ENCODE data around the gene DTX1. TPM values are rescaled to one million over a fixed set of nuclear protein-coding genes. Genes with fewer than 3 reads are reported as not detected.

Gene DTX1
- total and polyA plus RNA-seq, 2 of the 13 experiments (the other 11 are each of a cell fraction or from before 2014, with no cell fraction given) = not detected

DNA sequence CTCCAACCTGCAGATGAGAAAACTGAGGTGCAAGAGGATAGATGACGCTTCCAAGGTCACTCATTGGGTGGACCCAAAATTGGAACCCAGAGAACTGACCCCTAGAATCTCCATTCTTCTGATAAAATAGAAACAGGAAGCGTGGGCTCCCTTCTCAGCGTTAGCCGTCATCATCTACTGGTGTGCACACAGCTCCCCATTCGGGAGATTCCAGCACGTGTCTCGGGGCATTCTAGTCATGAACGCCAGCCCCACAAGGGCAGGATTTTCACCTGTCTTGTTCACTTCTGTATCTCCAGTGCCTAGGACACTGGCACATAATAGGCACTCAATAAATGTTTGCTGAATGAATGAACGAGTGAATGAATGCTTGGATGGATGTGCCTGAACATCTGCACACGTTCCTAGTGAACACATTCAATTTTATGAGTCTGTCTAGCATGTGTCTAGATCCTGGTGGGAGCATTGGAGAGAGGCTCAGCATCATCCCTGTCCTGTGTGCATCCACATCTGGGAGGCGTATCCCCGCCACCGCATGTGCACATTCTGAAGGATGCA lies 48.5 kb downstream of the DTX1 start (continued):
- TF ChIP-seq, protein P1, sequence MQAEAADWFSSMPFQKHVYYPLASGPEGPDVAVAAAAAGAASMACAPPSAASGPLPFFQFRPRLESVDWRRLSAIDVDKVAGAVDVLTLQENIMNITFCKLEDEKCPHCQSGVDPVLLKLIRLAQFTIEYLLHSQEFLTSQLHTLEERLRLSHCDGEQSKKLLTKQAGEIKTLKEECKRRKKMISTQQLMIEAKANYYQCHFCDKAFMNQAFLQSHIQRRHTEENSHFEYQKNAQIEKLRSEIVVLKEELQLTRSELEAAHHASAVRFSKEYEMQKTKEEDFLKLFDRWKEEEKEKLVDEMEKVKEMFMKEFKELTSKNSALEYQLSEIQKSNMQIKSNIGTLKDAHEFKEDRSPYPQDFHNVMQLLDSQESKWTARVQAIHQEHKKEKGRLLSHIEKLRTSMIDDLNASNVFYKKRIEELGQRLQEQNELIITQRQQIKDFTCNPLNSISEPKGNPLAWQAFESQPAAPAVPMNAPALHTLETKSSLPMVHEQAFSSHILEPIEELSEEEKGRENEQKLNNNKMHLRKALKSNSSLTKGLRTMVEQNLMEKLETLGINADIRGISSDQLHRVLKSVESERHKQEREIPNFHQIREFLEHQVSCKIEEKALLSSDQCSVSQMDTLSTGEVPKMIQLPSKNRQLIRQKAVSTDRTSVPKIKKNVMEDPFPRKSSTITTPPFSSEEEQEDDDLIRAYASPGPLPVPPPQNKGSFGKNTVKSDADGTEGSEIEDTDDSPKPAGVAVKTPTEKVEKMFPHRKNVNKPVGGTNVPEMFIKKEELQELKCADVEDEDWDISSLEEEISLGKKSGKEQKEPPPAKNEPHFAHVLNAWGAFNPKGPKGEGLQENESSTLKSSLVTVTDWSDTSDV (CRISPR knock-in tag; IDR thresholded peaks at IDR 0.05) = no peak

GRCh38 chr12:113105606-113106271 lies 49.2 kb downstream of the DTX1 start:
- no TSS peak for BruUV-seq (replicated peaks)
- in situ Hi-C loops (cut with HindIII; ENCODE audit: extremely low pct_ligation_motif_present, low pct_unique_long_range_greater_than_20kb) (no loop called here), intact Hi-C loops (cut with micrococcal nuclease; ENCODE audit: unreplicated experiment) (no loop called here)
- H2AFZ ChIP-seq (ENCODE audit: low read length) = no peak overlapping the region
- no peak for TF ChIP-seq ARHGAP35 (CRISPR knock-in tag; IDR thresholded peaks at IDR 0.05; ENCODE audit: borderline replicate concordance)
- TF ChIP-seq HDAC6 (IDR thresholded peaks at IDR 0.05; ENCODE audit: low read depth, low read length) = no peak
- no peak for TF ChIP-seq ATF7 (IDR thresholded peaks at IDR 0.05)
- no peak for TF ChIP-seq ATF7 (CRISPR knock-in tag; IDR thresholded peaks at IDR 0.05)
- no peak for TF ChIP-seq SALL2 (CRISPR knock-in tag; IDR thresholded peaks at IDR 0.05)
- no peak for TF ChIP-seq PREB (CRISPR knock-in tag; IDR thresholded peaks at IDR 0.05)
- no peak for TF ChIP-seq ZNF746 (CRISPR knock-in tag; IDR thresholded peaks at IDR 0.05)
- TF ChIP-seq, protein P2, sequence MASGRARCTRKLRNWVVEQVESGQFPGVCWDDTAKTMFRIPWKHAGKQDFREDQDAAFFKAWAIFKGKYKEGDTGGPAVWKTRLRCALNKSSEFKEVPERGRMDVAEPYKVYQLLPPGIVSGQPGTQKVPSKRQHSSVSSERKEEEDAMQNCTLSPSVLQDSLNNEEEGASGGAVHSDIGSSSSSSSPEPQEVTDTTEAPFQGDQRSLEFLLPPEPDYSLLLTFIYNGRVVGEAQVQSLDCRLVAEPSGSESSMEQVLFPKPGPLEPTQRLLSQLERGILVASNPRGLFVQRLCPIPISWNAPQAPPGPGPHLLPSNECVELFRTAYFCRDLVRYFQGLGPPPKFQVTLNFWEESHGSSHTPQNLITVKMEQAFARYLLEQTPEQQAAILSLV (CRISPR knock-in tag; IDR thresholded peaks at IDR 0.05; ENCODE audit: borderline replicate concordance) = no peak
- no peak for TF ChIP-seq ZBTB20 (CRISPR knock-in tag; IDR thresholded peaks at IDR 0.05; ENCODE audit: borderline replicate concordance, low read depth)
- no peak for TF ChIP-seq MTA1 (CRISPR knock-in tag; IDR thresholded peaks at IDR 0.05; ENCODE audit: borderline replicate concordance)
- H3K27ac ChIP-seq (ENCODE audit: extremely low read length, insufficient read depth, low read length) = no peak overlapping the region
- no peaks in the 10 kb centered on the region for H3K79me2 ChIP-seq (ENCODE audit: insufficient read depth, low read length)
- H3K4me1 ChIP-seq (ENCODE audit: insufficient read depth, low read length) = no peaks in the 10 kb centered on the region
- DNase-seq (ENCODE audit: low spot score) (no peak), ATAC-seq (peak; percentile 19; the same call in 1 of the 3 replicates), FAIRE-seq (no peak)
- CTCF ChIA-PET (ENCODE audit: low intra/inter-chr PET ratio, low total read pairs) = no interaction called here
- no peaks in the 10 kb centered on the region for H4K20me1 ChIP-seq (ENCODE audit: insufficient read depth, low read length)
- no peaks in the 10 kb centered on the region for H3K9me3 ChIP-seq (ENCODE audit: low read length)
- no peak overlapping the region for H3K4me2 ChIP-seq (ENCODE audit: low read depth, low read length)
- H3K9ac ChIP-seq (ENCODE audit: insufficient read depth, low read depth, low read length) = no peak overlapping the region
- no peak overlapping the region for H3K4me3 ChIP-seq (replicated peaks in 1 of 3; ENCODE audit: insufficient read depth in 1 of 3, low read depth in 2 of 3, low read length in 3 of 3)
- WGBS (ENCODE audit: low lambda C conversion rate) = no CpG with 5 or more reads among the region's 15 CpGs
- H3K36me3 ChIP-seq (replicated peaks in 1 of 2; ENCODE audit: control insufficient read depth in 1 of 2, insufficient read depth in 2 of 2, low read length in 2 of 2) = no peaks in the 10 kb centered on the region
- H3K27me3 ChIP-seq (ENCODE audit: control insufficient read depth in 1 of 2, insufficient read depth in 2 of 2, low read length in 2 of 2) = no peaks in the 10 kb centered on the region; a peak in 1 of 5 replicates
- POLR2A ChIA-PET = no interaction called here

Data from HepG2 (cell line).